ENCODE data around the gene CRIP1. TPM values are rescaled to one million over a fixed set of nuclear protein-coding genes. Genes with fewer than 3 reads are reported as not detected.
A peak's percentile ranks its signal among the peaks of the same experiment; 100 is the strongest.

The CRIP1 gene
- total RNA-seq, 1 donor from 2014 or later, result not detected

- H3K36me3 ChIP-seq (ENCODE audit: control insufficient read depth, insufficient read depth, low read length), result peaks cover 29% of the 10 kb centered on the region
- H3K27me3 ChIP-seq (ENCODE audit: control insufficient read depth, insufficient read depth, low read length), result no peaks in the 10 kb centered on the region
- FAIRE-seq (no peak), DNase-seq (ENCODE audit: low read depth) (no peak)
- TF ChIP-seq CTCF (IDR thresholded peaks at IDR 0.05; ENCODE audit: insufficient read depth, low read length, severe bottlenecking), result no peak
- H3K4me3 ChIP-seq (ENCODE audit: low read depth, low read length), result no peak overlapping the region
Observed at GRCh38 chr14:105445901-105446845, 40.5 kb upstream of the CRIP1 start.

GRCh38 chr14:105446971-105447370 is 39.7 kb upstream of the CRIP1 start:
- Histone ChIP-seq H3K4me3 (ENCODE audit: low read depth, low read length) (no peak overlapping the region), H3K36me3 (ENCODE audit: control insufficient read depth, insufficient read depth, low read length) (peaks cover 31% of the 10 kb centered on the region), H3K27me3 (ENCODE audit: control insufficient read depth, insufficient read depth, low read length) (no peaks in the 10 kb centered on the region)
- no peak for TF ChIP-seq CTCF (IDR thresholded peaks at IDR 0.05; ENCODE audit: insufficient read depth, low read length, severe bottlenecking)
- DNase-seq (ENCODE audit: low read depth) (no peak), FAIRE-seq (no peak)

- FAIRE-seq, result no peak
- H3K27me3 ChIP-seq (ENCODE audit: control insufficient read depth, insufficient read depth, low read length), result no peaks in the 10 kb centered on the region
- peaks cover 26% of the 10 kb centered on the region for H3K36me3 ChIP-seq (ENCODE audit: control insufficient read depth, insufficient read depth, low read length)
- no peak for TF ChIP-seq CTCF (IDR thresholded peaks at IDR 0.05; ENCODE audit: insufficient read depth, low read length, severe bottlenecking)
- no peak for DNase-seq (ENCODE audit: low read depth)
- H3K4me3 ChIP-seq (ENCODE audit: low read depth, low read length), result no peak overlapping the region
Observed at GRCh38 chr14:105447651-105448640, 38.7 kb upstream of the CRIP1 start.

- peak; percentile 90 for TF ChIP-seq CTCF (IDR thresholded peaks at IDR 0.05; ENCODE audit: insufficient read depth, low read length, severe bottlenecking)
- Histone ChIP-seq H3K36me3 (ENCODE audit: control insufficient read depth, insufficient read depth, low read length) (peaks cover 26% of the 10 kb centered on the region), H3K27me3 (ENCODE audit: control insufficient read depth, insufficient read depth, low read length) (no peaks in the 10 kb centered on the region), H3K4me3 (ENCODE audit: low read depth, low read length) (no peak overlapping the region)
- DNase-seq (ENCODE audit: low read depth) (peak; percentile 23), FAIRE-seq (no peak)
Observed at GRCh38 chr14:105448706-105449111, 38.0 kb upstream of the CRIP1 start.

GRCh38 chr14:105449276-105450122 is 37.2 kb upstream of the CRIP1 start:
- no peak for FAIRE-seq
- Histone ChIP-seq H3K4me3 (ENCODE audit: low read depth, low read length) (no peak overlapping the region), H3K36me3 (ENCODE audit: control insufficient read depth, insufficient read depth, low read length) (peaks cover 33% of the 10 kb centered on the region), H3K27me3 (ENCODE audit: control insufficient read depth, insufficient read depth, low read length) (no peaks in the 10 kb centered on the region)
- TF ChIP-seq CTCF (IDR thresholded peaks at IDR 0.05; ENCODE audit: insufficient read depth, low read length, severe bottlenecking), result no peak
- no peak for DNase-seq (ENCODE audit: low read depth)

Data from bronchial epithelial cell (primary cell).